GM12878 (cell line): ENCODE data around the gene ATP6AP2. TPM values are rescaled to one million over a fixed set of nuclear protein-coding genes. Genes with fewer than 3 reads are reported as not detected.

Experiments used
- ATAC-seq: fragments of 200-7000 bp; cut with Tn5 transposase; 3 replicates; pipeline ENCODE4 v1.9.1; 2020; ENCODE audit warnings: mild to moderate bottlenecking, moderate library complexity
- BruUV-seq: library from RNA; stranded (reverse); fragments of 400-500 nt; replicated peaks from 2 replicates; lab custom pipeline; 2021; lab: Mats Ljungman, UMichigan
- CTCF ChIA-PET: fragments of 300-600 bp; sonication (Branson Sonifier 250); formaldehyde crosslinking; extraction: SDS; loops from one replicate; lab custom pipeline; 2021; ENCODE audit warnings: inconsistent platforms; lab: Yijun Ruan, JAX
- POLR2A ChIA-PET: fragments of 350-600 bp; formaldehyde crosslinking; extraction: SDS; loops from one replicate; lab custom pipeline; 2021; ENCODE audit warnings: inconsistent platforms; lab: Charles Lee
- RAD21 ChIA-PET: fragments of 300-600 bp; sonication (Branson Sonifier 250); formaldehyde crosslinking; loops from one replicate; lab custom pipeline; 2023; ENCODE audit warnings: antibody characterized with exemption; ENCODE audit not compliant: unreplicated experiment; lab: Charles Lee
- SMC1A ChIA-PET: fragments of 300-600 bp; sonication (Branson Sonifier 250); formaldehyde crosslinking; loops from one replicate; lab custom pipeline; 2023; ENCODE audit not compliant: unreplicated experiment, uncharacterized antibody; lab: Charles Lee
- DNase-seq: peaks from one replicate; pipeline ENCODE4 v3.0.0-alpha.2; 2011; ENCODE audit warnings: low read depth, low spot score
- FAIRE-seq: peaks from 3 replicates; lab custom pipeline; 2011; peaks lifted over from hg19 to GRCh38; lab: Jason Lieb, UNC
- H2AFZ ChIP-seq: 2 replicates; pipeline ENCODE4 v1.6.0; 2011; ENCODE audit warnings: low read depth, low read length, control low read depth; ENCODE audit not compliant: control insufficient read depth
- H3K27ac ChIP-seq: 2 replicates; pipeline ENCODE4 v1.5.1; 2011; ENCODE audit warnings: control low read depth; ENCODE audit not compliant: control insufficient read depth, insufficient read depth
- H3K27me3 ChIP-seq, 2 experiments: replicated peaks in 1 of 2; 2 replicates each; pipeline versions ENCODE4 v1.6.0 to v1.6.1; 2011; ENCODE audit warnings: low read length in 1 of 2; ENCODE audit not compliant: control insufficient read depth in 2 of 2, insufficient read depth in 2 of 2
- H3K36me3 ChIP-seq, 2 experiments: 2 replicates each; pipeline ENCODE4 v1.5.1; 2011; ENCODE audit warnings: low read length in 1 of 2; ENCODE audit not compliant: control insufficient read depth in 2 of 2, insufficient read depth in 2 of 2
- H3K4me1 ChIP-seq: 2 replicates; pipeline ENCODE4 v1.6.1; 2011; ENCODE audit warnings: mild to moderate bottlenecking, low read length, moderate library complexity, mixed read lengths; ENCODE audit not compliant: control insufficient read depth, insufficient read depth
- H3K4me2 ChIP-seq: 2 replicates; pipeline ENCODE4 v1.6.0; 2011; ENCODE audit warnings: control low read depth; ENCODE audit not compliant: control insufficient read depth, insufficient read depth
- H3K4me3 ChIP-seq: fragments of 200-600 bp; sonication (generic); 2 replicates; pipeline ENCODE4 v1.5.1; 2016
- H3K79me2 ChIP-seq: 2 replicates; pipeline ENCODE4 v1.6.0; 2011; ENCODE audit warnings: low read length; ENCODE audit not compliant: control insufficient read depth, insufficient read depth
- H3K9ac ChIP-seq: 2 replicates; pipeline ENCODE4 v1.8.0; 2011; ENCODE audit warnings: low read length, control low read depth, mixed read lengths; ENCODE audit not compliant: control insufficient read depth, insufficient read depth
- H3K9me3 ChIP-seq: replicated peaks from 3 replicates; pipeline ENCODE4 v1.5.1; 2011; ENCODE audit warnings: mild to moderate bottlenecking, low read length; ENCODE audit not compliant: control insufficient read depth, insufficient read depth
- H4K20me1 ChIP-seq: 2 replicates; pipeline ENCODE4 v1.6.0; 2011; ENCODE audit not compliant: control insufficient read depth, insufficient read depth
- CTCF ChIP-seq, 3 experiments: IDR thresholded peaks in 2 of 3; conservative IDR thresholded peaks in 1 of 3; 2 replicates each; pipeline ENCODE4 v1.5.1; 2011; ENCODE audit warnings: low read depth in 3 of 3, low read length in 3 of 3, mild to moderate bottlenecking in 3 of 3, control low read depth in 2 of 3, moderate library complexity in 2 of 3, inconsistent platforms in 1 of 3, mixed read lengths in 1 of 3; ENCODE audit not compliant: control insufficient read depth in 2 of 3, insufficient read depth in 1 of 3; ENCODE audit errors: extremely low read depth in 1 of 3
- CUX1 ChIP-seq: IDR thresholded peaks from 2 replicates; pipeline ENCODE4 v1.6.1; 2012; ENCODE audit warnings: improper control_type of control experiment, low read depth, low read length; ENCODE audit not compliant: insufficient replicate concordance
- HDAC2 ChIP-seq: fragments of 200-600 bp; sonication (generic); IDR thresholded peaks from 2 replicates; pipeline ENCODE4 v1.6.1; 2017
- HDAC6 ChIP-seq: fragments of 200-600 bp; sonication (generic); IDR thresholded peaks from one replicate; pipeline ENCODE4 v1.8.0; 2017; ENCODE audit warnings: antibody characterized with exemption; ENCODE audit not compliant: unreplicated experiment
- RAD51 ChIP-seq: fragments of 450-650 bp; IDR thresholded peaks from 2 replicates; pipeline ENCODE4 v1.6.1; 2016; ENCODE audit warnings: moderate library complexity, mild to moderate bottlenecking, inconsistent platforms
- RELA ChIP-seq: fragments of 450-650 bp; IDR thresholded peaks from 2 replicates; pipeline ENCODE4 v1.8.0; 2014; ENCODE audit warnings: borderline replicate concordance; ENCODE audit not compliant: partially characterized antibody
- REST ChIP-seq: IDR thresholded peaks from 2 replicates; pipeline ENCODE4 v1.6.1; 2012; ENCODE audit warnings: mild to moderate bottlenecking, low read depth, low read length
- TCF7 ChIP-seq: IDR thresholded peaks from 2 replicates; pipeline ENCODE4 v1.6.1; 2014; ENCODE audit warnings: antibody characterized with exemption, borderline replicate concordance
- WRNIP1 ChIP-seq: IDR thresholded peaks from 2 replicates; pipeline ENCODE4 v1.6.1; 2011; ENCODE audit warnings: low read depth, low read length, improper control_type of control experiment, borderline replicate concordance
- WGBS: methylation state at CpG from one replicate; pipeline ENCODE4 v1.1.6; 2016; ENCODE audit warnings: low lambda C conversion rate; ENCODE audit not compliant: insufficient replicate concordance, insufficient coverage; ENCODE audit errors: missing lambda C conversion rate; 5-methylcytosine and 5-hydroxymethylcytosine counted together
- in situ Hi-C: fragments of 300-500 bp; cut with MboI; formaldehyde crosslinking; loops from 9 replicates; pipeline ENCODE4 v1.14.3; 2018; ENCODE audit warnings: mixed read lengths
- intact Hi-C: fragments of 100-400 bp; cut with micrococcal nuclease; formaldehyde crosslinking; loops from one replicate; pipeline ENCODE4 v1.14.2; 2022; ENCODE audit not compliant: unreplicated experiment
- polyA plus RNA-seq, 11 experiments: library from polyadenylated mRNA; depleted of rRNA in 4 of 11; unstranded in 6 of 11; stranded (reverse) in 5 of 11; fragments of >200 nt; fragmentation: Nextera tagmentation in 4 of 11; fragmentation: Illumina TruSeq in 1 of 11; extraction: Ambion mirVana in 4 of 11; extraction: Trizol in 1 of 11; gene quantifications; 1 replicate in 1 of 11; 2 replicates in 10 of 11; pipeline versions ENCODE4 v1.2.1 to v1.2.3, GENCODE V29; 2011 to 2016; ENCODE audit warnings: inconsistent platforms in 2 of 11, missing spikeins in 2 of 11, low read depth in 1 of 11
- total RNA-seq, 4 experiments: library from RNA; depleted of rRNA in 3 of 4; stranded (reverse); fragments of >200 nt in 3 of 4; fragmentation: Illumina TruSeq in 1 of 4; extraction: Trizol in 1 of 4; gene quantifications; 2 replicates each; pipeline versions ENCODE4 v1.2.1 to v1.2.3, GENCODE V29; 2013 to 2021

ATP6AP2 gene
- total and polyA plus RNA-seq, 10 of the 15 experiments (the other 5 are each of a cell fraction or from before 2014, with no cell fraction given): 36.3 to 141 (median 56.0) TPM

- no peak for TF ChIP-seq CTCF (IDR thresholded peaks at IDR 0.05 in 2 of 3, conservative IDR thresholded peaks at IDR 0.05 in 1 of 3; ENCODE audit: control insufficient read depth in 2 of 3, extremely low read depth in 1 of 3, insufficient read depth in 1 of 3, low read depth in 3 of 3, low read length in 3 of 3)
- TF ChIP-seq, all 136 proteins: peak for 0
Measured at GRCh38 chrX:40544343-40545266, 36.2 kb upstream of the ATP6AP2 start (continued).

GRCh38 chrX:40546870-40547269 is 33.9 kb upstream of the ATP6AP2 start:
- no peak for FAIRE-seq
- H3K36me3 ChIP-seq: no peaks in the 10 kb centered on the region
- CTCF ChIA-PET: interaction anchor here (2.0 to 5.6 kb wide), 3 partner anchors 25 to 247 kb away, joined by 5 to 53 read pairs (median 50); no protein-coding TSS in a partner anchor
- H3K4me2 ChIP-seq: no peak overlapping the region
- POLR2A ChIA-PET: no interaction called here
- no peaks in the 10 kb centered on the region for H4K20me1 ChIP-seq
- in situ Hi-C loops: no loop called here
- no peaks in the 10 kb centered on the region for H3K79me2 ChIP-seq
- H3K4me3 ChIP-seq: no peak overlapping the region
- TF ChIP-seq WRNIP1 (no peak), HDAC2 (no peak), REST (no peak), RELA (no peak), TCF7 (no peak), RAD51 (no peak), CUX1 (no peak), HDAC6 (no peak)
- TF ChIP-seq, all 136 proteins: peak for 0
- Histone ChIP-seq H3K27ac (no peak overlapping the region), H3K9me3 (no peaks in the 10 kb centered on the region), H3K9ac (no peak overlapping the region), H3K27me3 (no peaks in the 10 kb centered on the region; a peak in 1 of 4 replicates), H2AFZ (no peak overlapping the region), H3K4me1 (no peaks in the 10 kb centered on the region)
- WGBS: 47% methylated on average over 2 of the region's 2 CpGs
- intact Hi-C loops: loop anchor here (10.0 kb wide), 1 partner anchor 568 kb away; no protein-coding TSS in a partner anchor
- ChIA-PET SMC1A (interaction anchor here (4.0 to 4.3 kb wide), 2 partner anchors 105 to 248 kb away, joined by 34 to 48 read pairs; no protein-coding TSS in a partner anchor), RAD21 (interaction anchor here (0.7 kb wide), 1 partner anchor 1531 kb away, joined by 3 read pairs; no protein-coding TSS in a partner anchor)
- no TSS peak for BruUV-seq
- ATAC-seq: no peak
- DNase-seq: no peak
